ENCODE data around the gene HSPA5.

Gene HSPA5

GRCh38 chr9:125189361-125190289 is 51.5 kb downstream of the HSPA5 start, which contains the start of gene PPP6C:
TSS of gene PPP6C (minus strand) at chr9:125189803. CDS start at chr9:125189718, 85 bp downstream.
- peak; percentile 95 to 97 for ATAC-seq

GRCh38 chr9:125189011-125189360 is 52.2 kb downstream of the HSPA5 start:
- peak in 1 of 2 donors; percentile 4 for ATAC-seq

All from activated CD4-positive, CD25-positive, alpha-beta regulatory T cell treated with anti-CD3 and anti-CD28 coated beads, Interleukin-2, amount 50 U/mL, for 24 hours (primary cell).